Measurements from ENCODE around the gene TNRC18.

- no peak for TF ChIP-seq POLR2A (IDR thresholded peaks at IDR 0.05; ENCODE audit: low read length)
- no peak for TF ChIP-seq GATA1 (IDR thresholded peaks at IDR 0.05; ENCODE audit: low read depth, low read length)
Observed at GRCh38 chr7:5342631-5343030, 81.0 kb downstream of the TNRC18 start.
